Stimulated activated CD4-positive, alpha-beta T cell treated with anti-CD3 and anti-CD28 coated beads, Interleukin-2, amount 100 ng/mL, for 24 hours (primary cell): ENCODE data around the gene HAO2.

ENCODE experiments used
- DNase-seq, 2 donors: peaks; one replicate each; pipeline ENCODE4 v3.0.0-alpha.2; 2020

Gene HAO2

DNA sequence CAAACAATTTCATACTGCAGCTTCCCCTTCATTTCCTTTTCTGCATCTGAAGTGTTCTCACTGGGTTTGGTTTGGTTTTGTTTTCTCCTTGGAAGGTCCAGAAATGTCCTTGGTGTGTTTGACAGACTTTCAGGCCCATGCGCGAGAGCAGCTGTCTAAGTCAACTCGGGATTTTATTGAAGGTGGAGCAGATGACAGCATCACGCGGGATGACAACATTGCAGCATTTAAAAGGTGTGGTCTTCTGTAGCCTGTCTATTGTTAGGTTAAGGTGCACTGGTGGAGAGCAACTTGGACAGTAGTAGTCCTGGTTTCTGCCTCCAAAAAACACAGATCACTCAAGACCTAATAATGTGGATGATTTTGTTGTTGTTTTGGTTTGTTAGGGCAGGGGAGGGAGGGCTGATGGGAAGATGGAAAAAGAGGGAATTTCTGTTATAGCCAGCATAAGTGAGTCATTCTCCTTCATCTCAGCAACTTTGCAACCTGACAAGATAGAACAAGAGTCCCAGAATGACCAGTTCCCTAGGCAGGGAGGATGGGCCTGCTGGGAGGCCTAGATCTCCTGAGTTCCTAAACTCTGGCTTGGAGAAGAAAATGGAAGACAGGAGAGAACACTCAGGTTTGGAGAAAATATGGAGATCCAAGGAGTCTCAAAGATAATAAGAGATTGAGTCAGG lies 12.5 kb downstream of the HAO2 start:
- DNase-seq = no peak

DNA sequence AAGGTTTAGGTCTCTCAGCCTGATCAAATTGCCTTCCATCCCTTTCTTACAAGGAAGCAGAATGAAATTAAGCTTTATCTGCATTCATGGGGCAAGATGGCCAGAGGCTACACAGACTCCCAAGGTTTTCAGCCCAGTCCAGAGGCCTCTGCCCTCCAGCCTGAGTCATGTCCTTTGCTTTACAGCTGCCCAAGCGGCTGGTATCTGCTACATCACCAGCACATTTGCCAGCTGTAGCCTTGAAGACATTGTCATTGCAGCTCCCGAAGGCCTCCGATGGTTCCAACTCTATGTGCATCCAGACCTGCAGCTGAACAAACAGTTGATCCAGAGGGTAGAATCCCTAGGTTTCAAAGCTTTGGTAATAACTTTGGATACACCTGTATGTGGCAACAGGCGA lies 16.0 kb downstream of the HAO2 start:
- no peak for DNase-seq

DNA sequence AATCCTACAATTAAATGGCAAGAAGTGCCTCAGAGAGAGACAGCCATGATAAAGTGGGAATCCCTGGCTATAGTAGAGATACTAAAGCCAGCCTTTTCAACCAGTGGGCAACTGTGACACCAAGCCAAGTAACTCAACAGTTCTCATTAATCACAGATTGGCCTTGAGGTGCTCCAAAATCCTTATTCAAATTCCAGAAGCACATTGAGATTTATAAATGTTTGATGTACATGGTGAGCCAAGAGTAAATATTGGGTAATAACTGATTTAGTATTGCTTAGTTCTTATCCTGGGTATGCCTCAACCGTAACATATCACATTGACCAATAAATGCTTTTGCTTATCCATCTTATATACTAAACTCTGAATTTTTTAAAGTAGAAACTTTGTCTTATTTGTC lies 17.1 kb downstream of the HAO2 start:
- DNase-seq = no peak

DNA sequence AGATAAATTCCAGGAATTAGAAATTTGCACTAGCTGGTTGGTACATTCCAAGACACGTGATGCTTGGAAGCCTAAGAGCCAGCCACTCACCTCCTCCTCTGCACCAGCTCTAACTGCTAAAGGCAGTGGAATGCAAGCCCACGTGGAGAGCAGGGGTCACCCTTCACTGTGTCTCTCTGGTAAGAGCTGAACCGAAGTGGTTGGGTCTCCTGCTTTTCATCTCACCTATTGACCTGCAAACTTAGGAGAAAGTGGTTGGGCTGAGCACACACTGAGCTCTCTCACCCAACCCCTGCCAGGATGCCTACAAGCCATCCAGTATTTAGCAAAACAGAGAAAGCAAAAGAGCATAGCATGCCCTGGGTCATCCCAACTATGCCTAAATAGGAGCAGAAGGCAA lies 19.3 kb downstream of the HAO2 start:
- DNase-seq = no peak

DNA sequence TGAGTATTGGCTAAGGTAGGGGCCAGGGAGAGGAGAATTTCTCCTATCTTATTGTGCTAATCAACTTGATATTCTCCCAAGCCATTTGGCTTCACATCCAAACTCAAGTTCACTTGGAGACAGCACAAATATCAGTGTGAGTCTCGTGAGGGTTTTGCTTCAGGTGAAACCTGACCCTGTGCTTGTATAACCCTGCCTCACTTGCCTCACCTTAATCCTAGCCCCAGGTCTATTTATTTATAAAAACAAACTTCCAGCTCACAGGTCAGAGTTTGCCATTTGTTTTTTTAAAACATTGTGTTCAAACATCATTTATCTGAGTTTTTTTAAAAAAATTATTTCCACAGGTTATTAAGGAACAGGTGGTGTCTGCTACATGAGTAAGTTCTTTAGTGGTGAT lies 19.9 kb downstream of the HAO2 start:
- DNase-seq = no peak

DNA sequence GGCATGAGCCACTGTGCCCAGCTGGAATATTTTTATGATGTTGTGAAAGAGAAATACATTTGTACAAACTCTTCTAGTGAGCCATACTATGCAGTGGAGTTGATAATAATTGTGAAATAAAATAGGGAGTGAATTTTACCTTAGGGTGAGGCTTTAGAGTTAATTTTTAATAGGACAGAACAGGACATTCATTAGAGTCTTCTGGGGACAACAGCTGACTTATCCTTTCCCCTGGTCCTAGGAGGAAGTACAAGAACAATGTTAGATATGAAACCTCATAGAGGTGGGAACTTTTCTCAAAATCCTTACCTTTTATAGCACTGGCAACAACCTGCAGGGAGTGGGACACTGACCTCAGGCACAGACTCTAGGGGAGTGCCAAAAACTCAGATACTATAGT lies 21.9 kb downstream of the HAO2 start:
- DNase-seq = no peak

DNA sequence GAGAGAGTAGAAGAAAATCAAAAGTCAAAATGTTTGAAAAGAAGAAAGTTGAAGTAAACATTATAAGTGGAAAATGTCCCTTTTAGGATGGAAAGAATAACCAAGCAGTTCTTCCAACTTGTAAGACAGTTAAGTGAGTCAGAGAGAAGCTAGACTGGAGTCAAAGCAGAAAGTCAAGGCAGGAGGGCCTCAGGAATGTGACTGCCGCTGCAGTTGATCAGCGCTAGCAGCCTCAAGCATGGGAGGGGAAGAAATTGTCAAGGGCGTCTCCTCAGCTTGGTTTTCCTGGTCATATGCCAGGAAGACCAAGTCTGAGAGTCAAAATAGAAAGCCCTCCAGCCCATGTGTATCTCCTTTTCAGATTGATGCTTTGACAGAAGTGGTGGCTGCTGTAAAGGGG lies 23.2 kb downstream of the HAO2 start:
- DNase-seq = no peak

DNA sequence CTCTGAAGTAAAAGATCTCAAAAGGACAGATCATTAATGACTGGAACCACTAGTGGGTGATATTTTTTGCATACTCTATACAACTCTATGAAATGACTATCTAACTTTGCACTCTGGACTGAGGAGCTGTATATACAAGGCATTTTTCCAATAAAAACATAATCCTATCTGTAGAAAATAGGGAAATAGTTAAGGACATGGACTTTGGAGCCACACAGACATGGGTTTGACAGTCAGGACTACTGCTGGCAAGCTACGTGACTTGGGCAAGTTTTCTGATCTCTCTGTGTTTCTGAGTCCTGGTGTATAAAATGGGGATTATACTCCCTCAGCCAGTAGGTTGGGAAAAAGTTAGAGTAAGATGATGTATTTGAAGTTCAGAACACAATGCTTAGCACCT lies 25.5 kb downstream of the HAO2 start:
- DNase-seq = no peak

DNA sequence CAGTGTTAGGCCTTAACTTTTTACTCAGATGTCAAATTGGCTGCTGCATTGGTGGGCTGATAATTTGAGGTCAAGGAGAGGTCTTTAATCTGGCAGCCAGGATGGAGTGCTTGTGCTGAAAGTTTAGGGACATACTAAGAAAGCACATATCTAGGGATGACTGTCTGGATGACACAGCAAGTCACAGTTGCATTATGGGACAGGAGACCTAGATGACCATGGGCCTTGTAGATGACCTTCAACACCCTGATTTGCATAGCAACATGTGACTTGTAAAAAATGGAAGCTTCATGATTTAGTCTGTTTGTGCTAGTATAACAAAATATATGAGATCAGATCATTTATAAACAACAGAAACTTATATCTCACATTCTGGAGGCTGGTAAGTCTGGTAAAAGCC lies 28.4 kb downstream of the HAO2 start:
- DNase-seq = no peak

DNA sequence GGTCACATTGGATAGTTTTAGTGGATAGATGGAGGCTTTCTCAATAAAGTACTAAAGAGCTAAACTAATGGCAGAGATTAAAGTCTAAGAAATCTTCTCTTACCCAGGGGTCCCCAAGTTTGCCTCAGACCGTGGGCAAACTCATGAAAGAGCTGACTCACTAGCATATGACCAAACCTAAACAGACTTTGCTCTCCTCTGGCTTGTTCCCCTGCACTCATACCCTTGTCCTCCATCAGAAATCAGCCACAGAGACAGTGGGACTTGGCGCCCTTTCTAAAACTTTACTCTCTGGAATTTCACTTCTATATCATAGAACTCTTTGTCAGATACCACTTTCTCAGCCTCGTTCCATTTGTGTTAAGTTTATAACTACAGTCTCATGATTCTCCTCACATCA lies 29.4 kb downstream of the HAO2 start:
- no peak for DNase-seq

DNA sequence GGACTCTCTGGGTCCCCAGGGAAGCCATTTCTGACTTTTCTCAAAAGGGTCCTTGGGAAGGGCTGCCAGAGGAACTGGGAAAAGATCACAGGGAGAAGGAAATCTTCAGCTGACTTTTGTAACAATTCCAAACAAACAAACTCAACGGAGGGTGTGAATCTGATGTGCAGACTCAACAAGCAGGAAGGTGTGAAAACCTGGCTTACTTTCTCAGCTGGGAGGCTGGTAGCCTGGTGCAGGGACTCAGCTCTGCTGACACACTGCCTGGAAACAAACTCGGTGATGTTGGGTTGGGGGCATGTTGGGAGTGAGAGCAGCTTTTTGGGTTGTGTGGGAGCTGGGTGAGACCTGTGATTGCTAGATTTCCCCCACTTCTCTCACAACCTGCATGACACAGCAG lies 36.2 kb downstream of the HAO2 start:
- DNase-seq = no peak

DNA sequence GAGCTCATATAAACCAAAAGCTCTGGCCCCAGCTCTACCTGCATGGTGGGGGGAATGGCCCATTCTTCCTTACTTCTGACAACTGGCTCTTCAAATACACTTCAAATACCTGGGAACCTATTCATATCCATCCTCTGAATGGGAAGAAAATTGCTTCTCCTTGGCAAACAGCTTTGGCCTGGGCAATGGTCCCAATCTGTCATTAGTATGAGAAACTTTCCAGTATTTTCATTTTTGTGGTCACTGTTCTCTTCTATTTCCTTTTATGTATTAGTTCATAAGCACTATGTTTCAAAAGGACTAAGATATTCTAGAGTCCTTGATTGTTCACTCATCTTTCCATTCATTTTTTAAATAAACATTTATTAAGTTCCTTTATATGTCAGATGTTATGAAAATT lies 41.1 kb downstream of the HAO2 start:
- no peak for DNase-seq

DNA sequence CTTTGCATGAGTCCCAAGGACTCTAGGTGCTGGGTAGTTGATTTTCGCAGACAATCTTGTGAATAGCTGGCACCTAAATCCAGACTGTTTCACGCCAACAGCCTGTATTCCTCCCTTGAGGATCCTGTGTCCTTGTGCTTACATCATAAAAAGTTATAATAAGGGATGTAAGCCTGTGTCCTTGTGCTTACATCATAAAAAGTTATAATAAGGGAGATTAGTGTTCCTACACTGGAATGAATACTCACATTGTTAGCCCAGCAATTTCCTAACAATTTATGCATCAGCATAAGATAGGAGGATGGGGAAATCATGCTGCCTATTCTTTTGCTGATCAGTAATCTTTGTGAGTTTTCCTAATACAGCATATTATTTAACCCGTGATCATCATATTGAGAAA lies 42.4 kb downstream of the HAO2 start:
- no peak for DNase-seq

DNA sequence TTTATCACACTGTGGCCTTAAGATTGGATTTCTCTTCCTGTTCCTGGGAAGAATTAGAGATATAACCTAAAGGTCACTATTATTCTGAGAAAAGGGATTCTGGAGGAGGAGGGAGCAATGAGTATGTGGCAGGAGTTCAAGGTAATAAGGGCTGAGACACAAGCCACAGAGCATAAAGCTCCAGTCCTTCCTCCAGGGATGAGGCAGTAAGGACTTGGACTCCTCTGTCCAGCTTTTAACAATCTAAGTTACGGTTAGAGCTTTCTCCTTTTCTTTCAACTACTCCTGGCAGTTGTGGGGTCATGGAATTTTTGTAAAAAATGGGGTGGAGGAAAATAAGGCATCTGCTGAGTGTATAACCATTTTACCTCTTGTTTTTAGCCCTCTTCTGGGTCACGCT lies 46.4 kb downstream of the HAO2 start, which contains the start of gene HSD3B2:
Gene HSD3B2 (plus strand): TSS at position 201 of the 400 bp plus-strand sequence. CDS start 270 bp downstream, outside the sequence.
- no peak for DNase-seq

DNA sequence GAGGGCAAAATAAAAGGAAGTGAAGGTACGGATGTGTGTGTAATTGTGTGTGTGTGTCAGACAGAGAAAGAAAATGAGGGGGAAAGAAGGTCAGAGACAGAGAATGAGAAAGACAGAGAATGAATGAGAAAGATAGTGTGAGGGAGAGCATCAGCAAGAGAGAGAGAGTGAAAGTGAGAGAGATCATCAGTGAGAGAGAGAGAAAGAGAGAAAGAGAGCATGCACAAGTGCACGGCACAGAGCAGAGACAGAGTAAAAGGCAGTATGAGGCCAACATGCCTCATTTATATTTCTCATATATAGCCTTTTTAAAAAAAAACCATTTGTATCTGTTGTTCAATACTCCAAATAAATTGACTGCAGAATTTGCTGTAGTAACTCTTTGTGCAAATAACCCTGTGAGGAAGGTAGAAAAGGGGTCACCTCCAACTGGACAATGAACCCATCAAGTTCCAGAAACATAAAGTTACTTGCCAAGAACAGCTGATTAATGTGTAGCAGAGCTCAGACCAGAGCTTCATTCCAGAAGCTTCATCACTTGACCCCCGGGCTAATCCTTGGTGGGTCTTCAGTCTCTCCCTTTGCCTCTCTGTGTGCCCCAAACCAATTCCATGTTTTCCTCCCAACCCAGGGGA lies 47.5 kb downstream of the HAO2 start:
- DNase-seq = no peak

DNA sequence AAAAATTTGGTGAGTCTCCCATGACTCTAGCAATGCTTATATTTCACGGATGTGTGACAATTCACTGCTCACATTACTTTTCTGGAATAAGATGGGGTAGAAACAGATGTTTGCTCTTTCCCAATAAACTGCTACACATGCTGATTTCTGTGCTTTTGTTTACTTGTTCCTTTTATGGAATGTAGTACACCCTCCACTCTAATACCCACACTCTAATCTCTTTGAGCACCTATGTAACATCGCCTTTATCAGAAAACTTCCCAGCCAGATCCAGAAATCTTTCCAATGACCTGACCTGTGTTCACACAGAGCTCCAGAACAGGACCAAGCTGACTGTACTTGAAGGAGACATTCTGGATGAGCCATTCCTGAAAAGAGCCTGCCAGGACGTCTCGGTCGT lies 50.5 kb downstream of the HAO2 start:
- no peak for DNase-seq

DNA sequence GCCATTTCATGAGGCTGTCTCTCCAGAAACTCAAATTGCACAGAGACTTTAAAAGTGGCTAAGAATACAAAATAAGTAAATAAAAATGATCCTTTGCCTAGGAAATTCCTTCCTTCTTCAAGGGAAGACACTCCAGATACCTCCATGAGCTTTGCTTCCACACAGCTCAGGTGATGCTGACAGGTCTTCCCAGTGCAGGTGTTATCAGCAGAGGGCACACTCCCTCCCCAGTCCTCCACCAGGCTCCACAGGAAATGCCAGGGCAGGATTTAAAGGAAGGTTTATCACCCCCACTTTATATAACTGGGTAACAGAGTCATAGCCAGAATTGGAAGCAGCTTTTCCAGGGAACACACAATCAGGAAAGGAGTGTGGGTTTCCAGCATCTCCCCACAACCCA lies 52.1 kb downstream of the HAO2 start:
- DNase-seq = no peak

DNA sequence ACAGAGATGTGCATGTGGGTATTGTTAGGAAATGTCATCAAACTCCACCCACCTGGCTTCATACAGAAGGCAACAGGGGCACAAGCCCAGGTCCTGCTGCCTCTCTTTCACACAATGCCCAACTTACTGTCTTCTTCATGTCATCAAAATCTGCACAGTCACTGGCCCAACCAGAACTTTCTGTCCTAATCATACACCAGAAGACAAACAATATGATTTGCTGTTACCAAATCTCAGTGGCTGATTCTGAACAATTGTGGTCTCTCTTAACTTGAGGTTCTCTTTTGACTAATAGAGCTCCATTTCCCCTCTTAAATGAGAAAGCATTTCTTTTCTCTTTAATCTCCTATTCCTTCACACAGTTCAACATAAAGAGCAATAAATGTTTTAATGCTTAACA lies 54.0 kb downstream of the HAO2 start:
- no peak for DNase-seq

DNA sequence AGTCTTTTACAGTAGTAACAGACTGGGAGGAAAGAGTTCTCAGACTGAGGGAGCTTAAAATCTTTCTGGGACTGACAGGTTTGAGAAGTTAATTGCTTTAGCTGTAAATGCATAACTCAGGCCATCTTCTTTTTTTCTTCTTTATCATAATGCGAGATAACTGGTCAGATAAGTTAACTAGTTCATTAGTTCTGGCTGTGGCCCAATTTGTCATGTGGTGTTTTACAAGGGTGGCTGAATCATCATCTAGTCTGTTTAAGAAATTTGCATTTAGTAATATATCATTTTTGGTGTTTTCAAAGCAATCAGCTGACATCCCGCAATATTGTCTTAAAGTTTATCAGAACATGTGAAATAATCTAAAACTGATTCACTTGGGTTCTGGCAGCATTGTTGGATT lies 60.4 kb downstream of the HAO2 start:
- DNase-seq = no peak

DNA sequence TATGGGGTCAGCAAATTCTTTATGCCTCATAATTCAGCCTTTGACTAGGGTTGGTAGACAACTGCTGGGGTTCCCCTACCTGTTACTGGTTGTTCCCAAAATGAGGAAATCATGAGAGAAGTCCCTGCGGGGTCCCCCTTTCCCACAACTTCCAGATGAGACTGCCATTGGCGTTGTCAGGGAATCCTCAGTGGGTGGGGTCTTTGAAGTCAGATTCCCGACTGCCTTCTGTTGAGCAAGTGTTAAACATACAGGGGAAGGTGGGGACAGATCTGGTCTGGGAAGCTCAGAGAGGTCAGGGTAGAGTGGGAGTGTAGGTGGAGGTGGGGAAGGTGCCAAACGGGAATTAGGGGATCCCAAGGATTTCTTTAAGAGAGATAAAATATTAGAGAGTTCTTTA lies 61.1 kb downstream of the HAO2 start:
- no peak for DNase-seq

DNA sequence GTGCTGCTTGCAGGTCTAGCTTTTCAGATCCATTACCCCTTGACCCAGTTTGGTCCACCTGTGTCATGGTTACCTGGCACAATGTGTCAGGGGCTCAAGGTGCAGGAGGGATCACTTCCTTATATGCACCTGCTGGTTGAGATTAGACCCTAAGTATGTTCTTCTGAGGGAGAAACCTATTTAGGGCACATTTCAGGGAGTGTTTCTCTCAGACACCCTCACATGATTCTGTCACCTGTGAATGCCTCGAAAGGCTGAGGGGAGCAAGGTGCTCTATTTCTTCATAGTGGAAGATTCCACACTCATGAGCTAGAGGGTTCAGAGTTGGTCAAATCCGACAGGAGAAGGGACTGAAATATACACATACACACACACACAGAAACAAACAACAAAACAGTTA lies 61.9 kb downstream of the HAO2 start:
- DNase-seq = no peak

DNA sequence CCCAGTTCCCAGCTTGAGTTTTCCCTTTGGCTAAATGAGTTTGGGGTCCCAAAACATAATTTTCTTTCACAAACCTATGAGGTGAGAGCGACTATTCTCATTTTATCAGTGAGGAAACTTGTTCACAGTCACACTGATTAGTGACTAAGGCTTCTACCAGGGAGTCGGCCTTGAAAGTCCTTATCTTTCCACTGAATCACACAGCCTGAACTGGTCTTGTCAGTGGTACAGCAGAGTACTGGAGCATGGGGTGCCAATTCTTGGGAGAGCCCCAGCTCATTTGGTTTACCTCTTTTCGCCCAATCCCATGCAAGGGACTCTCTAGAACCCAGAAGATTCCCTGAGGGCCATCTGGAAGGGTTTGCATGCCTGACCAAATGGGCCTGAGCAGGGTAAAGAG lies 63.3 kb downstream of the HAO2 start:
- no peak for DNase-seq

DNA sequence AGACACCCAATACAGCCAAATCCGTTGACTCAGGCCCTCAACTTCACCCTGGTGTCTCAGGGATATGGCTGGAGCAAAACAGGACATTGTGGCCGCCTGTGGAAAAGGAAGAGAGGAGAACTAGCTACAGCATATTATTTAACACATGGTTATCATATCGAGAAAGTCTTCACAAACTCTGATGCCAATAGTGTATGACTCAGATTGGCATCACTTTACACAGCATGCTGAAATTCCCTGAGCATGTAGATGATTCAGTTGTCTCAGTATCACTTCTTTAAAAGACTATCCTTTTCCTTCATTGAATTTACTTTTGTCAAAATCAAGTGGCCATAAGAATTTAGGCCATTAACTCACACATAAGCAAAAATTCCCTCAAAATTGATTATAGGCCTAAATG lies 66.5 kb downstream of the HAO2 start:
- no peak for DNase-seq

DNA sequence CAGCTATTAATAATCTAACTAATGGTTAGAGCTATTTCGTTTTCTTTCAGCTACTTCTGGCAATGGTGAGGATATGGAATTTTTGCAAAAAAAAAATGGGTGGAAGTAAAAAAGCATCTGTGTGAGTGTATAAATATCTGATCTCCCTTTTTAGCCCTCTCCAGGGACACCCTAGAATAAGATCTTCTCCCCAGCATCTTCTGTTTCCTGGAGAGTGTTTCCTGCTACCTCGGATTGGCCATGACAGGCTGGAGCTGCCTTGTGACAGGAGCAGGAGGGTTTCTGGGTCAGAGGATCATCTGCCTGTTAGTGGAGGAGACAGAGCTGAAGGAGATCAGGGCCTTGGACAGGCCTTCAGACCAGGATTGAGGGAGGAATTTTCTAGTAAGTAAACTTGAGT lies 70.2 kb downstream of the HAO2 start:
- no peak for DNase-seq

DNA sequence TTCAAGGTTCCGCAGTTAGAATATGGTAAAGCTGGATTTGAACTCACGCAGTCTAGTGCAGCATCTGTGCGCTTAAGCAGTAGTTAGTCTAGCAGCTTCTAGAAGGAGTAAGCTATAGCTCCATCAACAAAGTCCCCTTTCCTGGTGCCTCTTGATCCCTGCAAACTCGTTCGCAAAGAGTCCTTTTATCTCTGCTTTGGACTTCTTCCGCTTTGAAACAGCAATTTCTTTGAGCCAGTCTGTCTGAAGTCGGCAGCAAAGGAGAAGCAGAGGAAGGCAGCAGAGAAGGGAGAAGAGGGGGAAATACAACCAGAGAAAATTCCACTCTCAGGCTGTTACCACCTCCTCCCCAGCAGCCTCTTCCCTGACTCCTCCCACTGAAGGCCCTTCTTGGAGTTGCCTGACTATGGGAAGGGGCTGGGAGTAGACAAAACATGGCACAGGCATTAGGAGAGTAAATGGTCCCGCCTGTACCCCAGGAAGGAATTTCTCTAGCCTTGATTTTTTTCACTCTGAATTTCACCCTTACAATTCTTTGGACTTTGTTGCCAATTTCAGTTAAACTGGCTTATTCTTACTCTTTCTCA lies 72.2 kb downstream of the HAO2 start:
- DNase-seq = no peak
